HepG2 (cell line): ENCODE measurements around the gene TANC1. TPM values are rescaled to one million over a fixed set of nuclear protein-coding genes. Genes with fewer than 3 reads are reported as not detected.
A peak's percentile ranks its signal among the peaks of the same experiment; 100 is the strongest.

Source experiments
- ATAC-seq: fragments of 200-7000 bp; cut with Tn5 transposase; 3 replicates; pipeline ENCODE4 v1.9.1; 2020; ENCODE audit warnings: mild to moderate bottlenecking, moderate library complexity
- BruUV-seq: library from RNA; stranded (reverse); fragments of 400-500 nt; replicated peaks from 2 replicates; lab custom pipeline; 2021; lab: Mats Ljungman, UMichigan
- CTCF ChIA-PET: fragments of 300-600 bp; formaldehyde crosslinking; extraction: SDS; loops from one replicate; lab custom pipeline; 2021; ENCODE audit warnings: low total read pairs, inconsistent platforms, low intra/inter-chr PET ratio; lab: Yijun Ruan, JAX
- POLR2A ChIA-PET: fragments of 350-600 bp; sonication (Branson Sonifier 250); formaldehyde crosslinking; loops from one replicate; lab custom pipeline; 2020; ENCODE audit warnings: antibody characterized with exemption, inconsistent platforms; lab: Yijun Ruan, JAX
- DNase-seq: peaks from one replicate; pipeline ENCODE4 v3.0.0-alpha.2; 2015; ENCODE audit warnings: low spot score
- FAIRE-seq: peaks from 3 replicates; lab custom pipeline; 2011; peaks lifted over from hg19 to GRCh38; lab: Jason Lieb, UNC
- H2AFZ ChIP-seq: one replicate; pipeline ENCODE4 v1.6.1; 2011; ENCODE audit warnings: low read length, inconsistent platforms
- H3K27ac ChIP-seq: fragments of 300-600 bp; 3 replicates; pipeline ENCODE4 v1.8.0; 2011; ENCODE audit warnings: mixed run types, mild to moderate bottlenecking, mixed read lengths, low read length, inconsistent platforms; ENCODE audit not compliant: insufficient read depth; ENCODE audit errors: extremely low read length
- H3K27me3 ChIP-seq, 2 experiments: fragments of 200-600 bp in 1 of 2; 2 replicates in 1 of 2; 3 replicates in 1 of 2; pipeline versions ENCODE4 v1.6.0 to v1.8.0; 2011; ENCODE audit warnings: low read length in 2 of 2, mild to moderate bottlenecking in 2 of 2, moderate library complexity in 2 of 2, inconsistent platforms in 1 of 2; ENCODE audit not compliant: insufficient read depth in 2 of 2, control insufficient read depth in 1 of 2
- H3K36me3 ChIP-seq, 2 experiments: fragments of 200-600 bp in 1 of 2; replicated peaks in 1 of 2; 2 replicates in 1 of 2; 3 replicates in 1 of 2; pipeline versions ENCODE4 v1.5.1 to v1.8.0; 2011; ENCODE audit warnings: low read length in 2 of 2, inconsistent platforms in 1 of 2; ENCODE audit not compliant: insufficient read depth in 2 of 2, control insufficient read depth in 1 of 2
- H3K4me1 ChIP-seq: 2 replicates; pipeline ENCODE4 v1.5.1; 2012; ENCODE audit warnings: low read length, inconsistent platforms; ENCODE audit not compliant: insufficient read depth
- H3K4me2 ChIP-seq: 2 replicates; pipeline ENCODE4 v1.6.0; 2011; ENCODE audit warnings: low read depth, low read length, inconsistent platforms
- H3K4me3 ChIP-seq, 3 experiments: fragments of 200-600 bp in 1 of 3; sonication (generic), shearing (Covaris generic) in 1 of 3; replicated peaks in 1 of 3; 2 replicates each; pipeline ENCODE4 v1.5.1; 2011 to 2016; ENCODE audit warnings: low read length in 3 of 3, inconsistent platforms in 2 of 3, low read depth in 2 of 3, mild to moderate bottlenecking in 2 of 3, control low read depth in 1 of 3, mixed read lengths in 1 of 3; ENCODE audit not compliant: insufficient read depth in 1 of 3
- H3K79me2 ChIP-seq: one replicate; pipeline ENCODE4 v1.6.1; 2011; ENCODE audit warnings: low read length, inconsistent platforms; ENCODE audit not compliant: insufficient read depth
- H3K9ac ChIP-seq: 2 replicates; pipeline ENCODE4 v1.6.0; 2011; ENCODE audit warnings: mild to moderate bottlenecking, low read depth, low read length, inconsistent platforms; ENCODE audit not compliant: insufficient read depth
- H3K9me3 ChIP-seq: 2 replicates; pipeline ENCODE4 v1.5.1; 2012; ENCODE audit warnings: mild to moderate bottlenecking, low read length
- H4K20me1 ChIP-seq: 2 replicates; pipeline ENCODE4 v1.6.0; 2011; ENCODE audit warnings: inconsistent platforms, mild to moderate bottlenecking, low read length, moderate library complexity; ENCODE audit not compliant: insufficient read depth
- AKAP8 ChIP-seq: sonication (generic); formaldehyde crosslinking; IDR thresholded peaks from 2 replicates; pipeline ENCODE4 v1.5.1; 2020; ENCODE audit warnings: mild to moderate bottlenecking, missing genetic modification reagents
- BORCS8-MEF2B ChIP-seq: sonication (generic); formaldehyde crosslinking; IDR thresholded peaks from 2 replicates; pipeline ENCODE4 v1.8.0; 2022; ENCODE audit warnings: mild to moderate bottlenecking, missing genetic modification reagents
- EEA1 ChIP-seq: sonication (generic); formaldehyde crosslinking; IDR thresholded peaks from 2 replicates; pipeline ENCODE4 v1.5.1; 2020; ENCODE audit warnings: mild to moderate bottlenecking, missing genetic modification reagents, borderline replicate concordance
- ELF1 ChIP-seq: sonication (generic); formaldehyde crosslinking; IDR thresholded peaks from 2 replicates; pipeline ENCODE4 v1.4.0; 2020; ENCODE audit warnings: missing genetic modification reagents
- EP300 ChIP-seq, 3 experiments: sonication (generic) in 1 of 3; formaldehyde crosslinking in 1 of 3; IDR thresholded peaks; 2 replicates each; pipeline versions ENCODE4 v1.5.1 to v1.6.1; 2011 to 2020; ENCODE audit warnings: low read depth in 2 of 3, low read length in 2 of 3, borderline replicate concordance in 1 of 3, improper control_type of control experiment in 1 of 3, mild to moderate bottlenecking in 1 of 3, missing genetic modification reagents in 1 of 3, moderate library complexity in 1 of 3
- HDAC6 ChIP-seq: fragments of 200-600 bp; sonication (generic); IDR thresholded peaks from 2 replicates; pipeline ENCODE4 v1.7.0; 2017; ENCODE audit warnings: mild to moderate bottlenecking, antibody characterized with exemption, low read length, low read depth
- HNRNPUL1 ChIP-seq: fragments of 200-400 bp; formaldehyde crosslinking; IDR thresholded peaks from 2 replicates; pipeline ENCODE4 v1.6.1; 2017; ENCODE audit warnings: low read depth, mild to moderate bottlenecking, low read length, moderate library complexity
- LCORL ChIP-seq, 2 experiments: fragments of 450-650 bp in 1 of 2; sonication (generic) in 1 of 2; formaldehyde crosslinking in 1 of 2; IDR thresholded peaks; 2 replicates each; pipeline versions ENCODE4 v1.5.0 to v1.6.1; 2017 to 2020; ENCODE audit warnings: antibody characterized with exemption in 1 of 2, missing genetic modification reagents in 1 of 2
- MED13 ChIP-seq: sonication (generic); formaldehyde crosslinking; IDR thresholded peaks from 2 replicates; pipeline ENCODE4 v1.5.0; 2020; ENCODE audit warnings: missing genetic modification reagents
- PRDM10 ChIP-seq: sonication (generic); formaldehyde crosslinking; IDR thresholded peaks from 2 replicates; pipeline ENCODE4 v1.4.0; 2020; ENCODE audit warnings: low read depth, missing genetic modification reagents
- REXO4 ChIP-seq: sonication (generic); formaldehyde crosslinking; IDR thresholded peaks from 2 replicates; pipeline ENCODE4 v1.8.0; 2022; ENCODE audit warnings: missing genetic modification reagents, mild to moderate bottlenecking, borderline replicate concordance
- SMAD9 ChIP-seq: sonication (generic); formaldehyde crosslinking; IDR thresholded peaks from 2 replicates; pipeline ENCODE4 v1.5.1; 2020; ENCODE audit warnings: mild to moderate bottlenecking, missing genetic modification reagents
- SRF ChIP-seq: IDR thresholded peaks from 2 replicates; pipeline ENCODE4 v1.6.1; 2011; ENCODE audit warnings: mild to moderate bottlenecking, low read depth, low read length, moderate library complexity
- STAT5B ChIP-seq: sonication (generic); formaldehyde crosslinking; IDR thresholded peaks from 2 replicates; pipeline ENCODE4 v1.4.0; 2020; ENCODE audit warnings: missing genetic modification reagents
- ZNF205 ChIP-seq: IDR thresholded peaks from 2 replicates; pipeline ENCODE4 v1.6.1; 2018; ENCODE audit warnings: missing biosample characterization, missing genetic modification reagents
- ZNF570 ChIP-seq: sonication (generic); formaldehyde crosslinking; IDR thresholded peaks from 2 replicates; pipeline ENCODE4 v1.4.0; 2020; ENCODE audit warnings: mild to moderate bottlenecking, missing genetic modification reagents, borderline replicate concordance
- ZNF749 ChIP-seq: sonication (generic); formaldehyde crosslinking; IDR thresholded peaks from 2 replicates; pipeline ENCODE4 v1.8.0; 2022; ENCODE audit warnings: mild to moderate bottlenecking, missing genetic modification reagents, moderate library complexity, borderline replicate concordance
- WGBS: methylation state at CpG from one replicate; pipeline ENCODE4 v1.1.6; 2017; ENCODE audit warnings: low lambda C conversion rate; 5-methylcytosine and 5-hydroxymethylcytosine counted together
- in situ Hi-C: cut with HindIII; loops from 2 replicates; pipeline ENCODE4 v1.10.0; 2017; ENCODE audit warnings: low pct_unique_long_range_greater_than_20kb; ENCODE audit not compliant: extremely low pct_ligation_motif_present
- intact Hi-C: fragments of 100-400 bp; cut with micrococcal nuclease; formaldehyde crosslinking; loops from one replicate; pipeline ENCODE4 v1.10.0; 2022; ENCODE audit not compliant: unreplicated experiment
- polyA plus RNA-seq, 8 experiments: library from polyadenylated mRNA; depleted of rRNA in 3 of 8; stranded (reverse) in 7 of 8; unstranded in 1 of 8; fragments of >200 nt; fragmentation: Illumina TruSeq in 4 of 8; extraction: Trizol in 4 of 8; gene quantifications; 2 replicates each; pipeline versions ENCODE4 v1.2.1 to v1.2.3, GENCODE V29; 2011 to 2016; ENCODE audit warnings: low read depth in 4 of 8, missing spikeins in 1 of 8, mixed read lengths in 1 of 8; ENCODE audit not compliant: insufficient read depth in 1 of 8
- total RNA-seq, 5 experiments: library from RNA; depleted of rRNA; stranded (reverse); fragments of >200 nt; fragmentation: Illumina TruSeq; extraction: Trizol; gene quantifications; 2 replicates each; pipeline ENCODE4 v1.2.3, GENCODE V29; 2016; ENCODE audit warnings: low read depth in 1 of 5

The TANC1 gene
- total and polyA plus RNA-seq, 2 of the 13 experiments (the other 11 are each of a cell fraction or from before 2014, with no cell fraction given), result 2.3 to 5.6 TPM

DNA sequence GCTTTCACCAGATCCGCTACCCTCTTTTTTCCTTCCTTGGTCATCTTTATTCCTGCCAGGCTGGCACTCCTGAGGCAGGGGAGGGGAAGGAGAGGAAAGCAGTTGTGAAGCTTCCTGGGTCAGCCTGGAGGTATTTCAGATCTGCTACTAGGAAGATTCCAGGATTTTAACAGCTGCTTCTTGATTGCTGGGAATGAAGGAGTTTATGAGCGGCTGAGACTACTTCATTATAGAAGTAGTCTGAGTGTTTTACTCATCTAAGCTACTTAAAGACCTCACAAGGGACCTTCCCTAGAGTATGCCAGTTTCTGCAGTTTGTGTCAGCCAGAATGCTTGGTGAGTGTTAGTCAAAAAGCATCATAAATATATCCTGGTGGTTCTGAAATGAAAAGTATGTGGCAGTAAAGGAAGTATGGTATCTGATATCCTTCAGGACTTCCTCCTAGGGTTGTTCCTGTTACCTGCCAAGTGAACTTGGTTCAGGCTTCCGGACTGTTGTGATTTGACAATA lies 1.9 kb downstream of the TANC1 start (continued):
- TF ChIP-seq EEA1 (CRISPR knock-in tag) (no peak), ZNF570 (no peak), EP300 (IDR thresholded peaks at IDR 0.05; ENCODE audit: low read depth in 2 of 2, low read length in 2 of 2) (no peak), EP300 (CRISPR knock-in tag; IDR thresholded peaks at IDR 0.05; ENCODE audit: borderline replicate concordance) (no peak), STAT5B (CRISPR knock-in tag) (no peak), HNRNPUL1 (no peak), REXO4 (CRISPR knock-in tag) (no peak), ELF1 (CRISPR knock-in tag) (no peak), ZNF749 (CRISPR knock-in tag) (no peak), AKAP8 (CRISPR knock-in tag) (no peak), HDAC6 (no peak), MED13 (CRISPR knock-in tag) (no peak)

GRCh38 chr2:158973116-158973956 lies 4.9 kb downstream of the TANC1 start:
- Histone ChIP-seq H3K79me2 (peaks cover 2% of the 10 kb centered on the region), H3K9ac (no peak overlapping the region), H4K20me1 (0 out of 2 replicates have a peak, but pooled peaks cover 3% of the 10 kb centered on the region)
- DNase-seq, result no peak
- intact Hi-C loops, result loop anchor here (10.0 kb wide), 1 partner anchor 679 kb away; no protein-coding TSS in a partner anchor
- ATAC-seq, result no peak
- no TSS peak for BruUV-seq
- in situ Hi-C loops, result no loop called here
- peak; percentile 60; the same call in 1 of the 2 replicates for TF ChIP-seq LCORL (IDR thresholded peaks at IDR 0.05)
- no peak for TF ChIP-seq LCORL (CRISPR knock-in tag; IDR thresholded peaks at IDR 0.05)
- TF ChIP-seq SRF, result no peak
- TF ChIP-seq PRDM10, result peak; percentile 94
- no peak for TF ChIP-seq BORCS8-MEF2B (CRISPR knock-in tag)
- no peak for TF ChIP-seq SMAD9 (CRISPR knock-in tag)
- TF ChIP-seq ZNF205 (CRISPR knock-in tag), result no peak
- TF ChIP-seq, all 625 proteins: peak for 2
- 64% methylated on average over 8 of the region's 8 CpGs for WGBS
- peaks cover 27% of the 10 kb centered on the region for H3K4me1 ChIP-seq
- H2AFZ ChIP-seq, result no peak overlapping the region
- POLR2A ChIA-PET, result no interaction called here
- no peak overlapping the region for H3K27ac ChIP-seq
- no peak for FAIRE-seq
- peaks cover 0 to 28% of the 10 kb centered on the region in 2 experiments; a peak in 3 of 5 replicates for H3K27me3 ChIP-seq
- CTCF ChIA-PET, result no interaction called here
- H3K9me3 ChIP-seq, result no peaks in the 10 kb centered on the region
- no peak overlapping the region for H3K4me2 ChIP-seq
- H3K36me3 ChIP-seq, result no peaks in the 10 kb centered on the region
- H3K4me3 ChIP-seq, result no peak overlapping the region
